Activated CD4-positive, CD25-positive, alpha-beta regulatory T cell treated with anti-CD3 and anti-CD28 coated beads, Interleukin-2, amount 50 U/mL, for 72 hours (primary cell): ENCODE results near the gene PRODH2.
"Not testable (repeated sequence)": the region's sequence is repeated elsewhere in the genome, so short reads cannot be mapped to it uniquely, and the experiment has no call there.

ENCODE experiments used
- DNase-seq: peaks from one replicate; pipeline ENCODE4 v3.0.0; 2021

Gene PRODH2

GRCh38 chr19:35842666-35843272, 30.1 kb upstream of the PRODH2 start:
- no peak for DNase-seq

- DNase-seq: no peak
These were observed 29.4 kb upstream of the PRODH2 start for GRCh38 chr19:35841961-35842595.

GRCh38 chr19:35836096-35836495, 23.5 kb upstream of the PRODH2 start:
- DNase-seq: not testable (repeated sequence)

GRCh38 chr19:35833972-35834371, 21.3 kb upstream of the PRODH2 start:
- DNase-seq: no peak

GRCh38 chr19:35832054-35832453, 19.4 kb upstream of the PRODH2 start:
- DNase-seq: no peak

GRCh38 chr19:35830986-35831385, 18.3 kb upstream of the PRODH2 start:
- DNase-seq: no peak

GRCh38 chr19:35828692-35829301, 16.2 kb upstream of the PRODH2 start:
- DNase-seq: no peak

- DNase-seq: no peak
These were observed 11.5 kb upstream of the PRODH2 start for GRCh38 chr19:35824150-35824549.

- no peak for DNase-seq
These were observed 9.9 kb upstream of the PRODH2 start for GRCh38 chr19:35822579-35822978.

GRCh38 chr19:35818445-35818844, 5.8 kb upstream of the PRODH2 start:
- DNase-seq: no peak

GRCh38 chr19:35816846-35817245, 4.2 kb upstream of the PRODH2 start:
- DNase-seq: no peak

GRCh38 chr19:35816262-35816661, 3.6 kb upstream of the PRODH2 start:
- no peak for DNase-seq

- DNase-seq: no peak
These were observed 622 bp upstream of the PRODH2 start for GRCh38 chr19:35813043-35813890.

GRCh38 chr19:35811317-35812219, 1.1 kb downstream of the PRODH2 start:
- no peak for DNase-seq

GRCh38 chr19:35807633-35808032, 5.0 kb downstream of the PRODH2 start:
- DNase-seq: no peak

- DNase-seq: no peak
These were observed 6.0 kb downstream of the PRODH2 start for GRCh38 chr19:35806597-35806996.

- DNase-seq: no peak
These were observed 7.0 kb downstream of the PRODH2 start for GRCh38 chr19:35805526-35806102.

GRCh38 chr19:35801828-35802227, 10.8 kb downstream of the PRODH2 start:
- no peak for DNase-seq

GRCh38 chr19:35797663-35798062, 15.0 kb downstream of the PRODH2 start:
- no peak for DNase-seq

GRCh38 chr19:35796645-35797542, 15.8 kb downstream of the PRODH2 start:
- DNase-seq: no peak

GRCh38 chr19:35795564-35795963, 17.1 kb downstream of the PRODH2 start:
- not testable (repeated sequence) for DNase-seq
